ENCODE measurements around the gene SLC22A17.
"Not testable (repeated sequence)": the region's sequence is repeated elsewhere in the genome, so short reads cannot be mapped to it uniquely, and the experiment has no call there.

The SLC22A17 gene

DNA sequence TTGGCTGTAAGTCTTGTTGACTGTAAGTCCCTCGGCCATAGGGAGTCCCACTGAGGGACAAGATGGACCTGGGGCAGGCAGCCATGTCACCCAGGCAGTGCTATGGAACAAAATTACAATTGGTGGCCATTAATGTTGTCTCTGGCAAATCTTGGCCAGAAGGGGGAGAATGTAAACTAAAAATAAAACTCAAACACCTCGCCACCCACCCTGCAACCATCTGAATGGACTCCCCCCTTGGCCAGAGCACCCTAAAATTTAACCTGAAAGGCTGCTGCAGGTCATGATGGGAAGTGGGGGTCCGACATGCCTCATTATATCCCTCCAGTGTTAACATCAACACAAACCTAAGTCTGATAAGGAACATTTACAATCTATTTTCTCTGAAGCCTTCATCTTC lies 8.2 kb downstream of the SLC22A17 start:
- H3K27ac ChIP-seq (ENCODE audit: low read depth, low read length): no peak overlapping the region
- H3K4me1 ChIP-seq (ENCODE audit: control insufficient read depth in 1 of 2, insufficient read depth in 2 of 2, low read length in 2 of 2): no peaks in the 10 kb centered on the region
- no peak overlapping the region for H3K9ac ChIP-seq (ENCODE audit: low read depth in 1 of 2, low read length in 2 of 2)
- no peak overlapping the region for H3K4me3 ChIP-seq (ENCODE audit: low read depth in 1 of 2, low read length in 2 of 2)
- no peaks in the 10 kb centered on the region for H3K36me3 ChIP-seq (ENCODE audit: control insufficient read depth in 1 of 2, insufficient read depth in 2 of 2, low read length in 2 of 2)
- H3K27me3 ChIP-seq (ENCODE audit: control insufficient read depth in 1 of 2, insufficient read depth in 2 of 2, low read length in 2 of 2): no peaks in the 10 kb centered on the region
- H3K9me3 ChIP-seq (ENCODE audit: control insufficient read depth in 1 of 2, low read length in 2 of 2): no peaks in the 10 kb centered on the region

DNA sequence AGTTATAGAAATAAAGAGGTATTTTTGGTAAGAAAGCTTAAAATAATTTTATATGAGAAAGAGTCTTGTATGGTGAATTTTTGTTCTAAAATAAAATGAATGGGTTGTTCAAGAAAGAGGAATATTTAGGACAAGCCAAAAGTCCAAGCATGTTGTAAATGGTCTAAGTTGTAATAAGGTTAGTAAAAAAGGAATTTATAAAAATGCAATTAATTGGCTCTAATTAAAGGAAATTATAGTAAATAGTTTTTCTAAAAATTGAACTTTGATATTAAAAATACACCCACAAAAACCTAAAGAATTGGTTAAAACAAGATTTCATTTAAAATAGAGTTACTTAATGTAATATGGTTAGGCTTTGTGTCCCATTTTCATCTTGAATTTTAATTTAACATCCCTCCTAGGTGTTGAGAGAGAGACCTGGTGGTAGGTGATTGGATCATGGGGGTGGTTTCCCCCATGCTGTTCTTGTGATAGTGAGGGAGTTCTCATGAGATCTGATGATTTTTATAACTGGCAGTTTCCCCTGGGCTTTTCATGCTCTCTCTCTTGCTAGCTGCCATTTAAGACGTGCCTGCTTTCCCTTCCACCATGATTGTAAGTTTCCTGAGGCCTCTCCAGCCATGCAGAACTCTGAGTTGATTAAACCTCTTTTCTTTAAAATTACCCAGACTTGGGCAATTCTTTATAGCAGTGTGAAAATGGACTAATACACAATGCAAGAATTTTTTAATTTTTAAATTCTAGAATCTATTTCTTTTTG lies 13.0 kb downstream of the SLC22A17 start:
- Histone ChIP-seq H3K27me3 (ENCODE audit: control insufficient read depth in 1 of 2, insufficient read depth in 2 of 2, low read length in 2 of 2) (no peaks in the 10 kb centered on the region), H3K9ac (ENCODE audit: low read depth in 1 of 2, low read length in 2 of 2) (no peak overlapping the region), H3K36me3 (ENCODE audit: control insufficient read depth in 1 of 2, insufficient read depth in 2 of 2, low read length in 2 of 2) (no peaks in the 10 kb centered on the region), H3K4me3 (ENCODE audit: low read depth in 1 of 2, low read length in 2 of 2) (no peak overlapping the region), H3K4me1 (ENCODE audit: control insufficient read depth in 1 of 2, insufficient read depth in 2 of 2, low read length in 2 of 2) (no peaks in the 10 kb centered on the region), H3K27ac (ENCODE audit: low read depth, low read length) (no peak overlapping the region), H3K9me3 (ENCODE audit: control insufficient read depth in 1 of 2, low read length in 2 of 2) (no peaks in the 10 kb centered on the region)

DNA sequence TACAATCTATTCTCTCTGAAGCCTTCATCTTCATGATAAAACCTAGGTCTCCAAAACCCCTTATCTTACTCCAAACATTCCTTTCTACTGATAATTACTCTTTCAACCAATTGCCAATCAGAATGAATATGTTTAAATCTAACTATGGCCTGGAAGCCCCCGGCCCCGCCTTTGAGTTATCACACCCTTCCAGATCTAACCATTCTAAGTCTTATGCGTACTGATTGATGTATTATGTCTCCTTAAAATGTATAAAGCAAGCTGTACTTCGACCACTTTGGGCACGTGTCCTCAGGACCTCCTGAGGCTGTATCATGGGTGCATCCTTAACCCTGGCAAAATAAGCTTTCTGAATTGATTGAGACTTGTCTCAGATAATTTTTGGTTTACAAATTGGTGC lies 17.1 kb downstream of the SLC22A17 start:
- Histone ChIP-seq H3K4me1 (ENCODE audit: control insufficient read depth in 1 of 2, insufficient read depth in 2 of 2, low read length in 2 of 2) (no peaks in the 10 kb centered on the region), H3K27ac (ENCODE audit: low read depth, low read length) (no peak overlapping the region), H3K27me3 (ENCODE audit: control insufficient read depth in 1 of 2, insufficient read depth in 2 of 2, low read length in 2 of 2) (no peaks in the 10 kb centered on the region), H3K4me3 (ENCODE audit: low read depth in 1 of 2, low read length in 2 of 2) (no peak overlapping the region), H3K9me3 (ENCODE audit: control insufficient read depth in 1 of 2, low read length in 2 of 2) (no peaks in the 10 kb centered on the region), H3K9ac (ENCODE audit: low read depth in 1 of 2, low read length in 2 of 2) (no peak overlapping the region), H3K36me3 (ENCODE audit: control insufficient read depth in 1 of 2, insufficient read depth in 2 of 2, low read length in 2 of 2) (no peaks in the 10 kb centered on the region)

DNA sequence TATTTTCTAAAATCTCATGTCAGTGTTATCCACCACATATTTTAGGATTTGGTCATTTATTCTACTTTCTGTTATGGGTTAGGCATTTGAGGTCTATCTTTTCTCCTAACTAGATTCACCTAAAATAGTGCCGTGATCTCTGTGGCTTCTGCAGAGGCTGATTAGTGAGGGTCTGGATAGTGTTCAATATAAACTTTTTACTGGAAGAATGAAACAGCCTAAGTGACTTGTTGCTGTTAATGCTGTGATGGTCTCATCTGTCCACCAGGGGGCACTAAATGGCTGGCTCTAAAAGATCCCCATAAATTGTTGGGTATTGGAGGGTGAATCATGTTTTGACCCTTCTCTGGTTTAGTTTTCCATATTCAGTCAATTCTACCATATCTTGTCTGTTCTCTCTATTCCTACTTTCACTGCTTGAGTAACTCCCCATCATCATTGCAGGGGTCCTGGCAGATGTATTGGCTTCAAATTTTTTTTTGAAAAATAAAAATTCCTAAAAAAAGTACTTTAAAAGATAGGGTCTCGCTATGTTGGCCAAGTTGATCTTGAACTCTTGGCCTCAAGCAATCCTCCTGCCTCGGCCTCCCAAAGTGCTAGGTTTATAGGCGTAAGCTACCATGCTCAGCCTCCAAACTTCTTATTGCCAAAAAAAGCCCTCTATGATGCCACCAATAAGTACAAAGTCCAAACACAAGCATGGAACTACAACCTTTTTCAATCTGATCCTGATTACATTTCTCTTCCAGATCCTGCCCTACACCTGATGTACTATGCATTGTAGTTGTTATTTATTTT lies 24.5 kb downstream of the SLC22A17 start:
- Histone ChIP-seq H3K27ac (ENCODE audit: low read depth, low read length) (no peak overlapping the region), H3K36me3 (ENCODE audit: control insufficient read depth in 1 of 2, insufficient read depth in 2 of 2, low read length in 2 of 2) (peaks cover 18 to 25% of the 10 kb centered on the region in 2 donors), H3K9ac (ENCODE audit: low read depth in 1 of 2, low read length in 2 of 2) (no peak overlapping the region), H3K4me3 (ENCODE audit: low read depth in 1 of 2, low read length in 2 of 2) (no peak overlapping the region), H3K4me1 (ENCODE audit: control insufficient read depth in 1 of 2, insufficient read depth in 2 of 2, low read length in 2 of 2) (peaks cover under 1 to 4% of the 10 kb centered on the region in 2 donors), H3K9me3 (ENCODE audit: control insufficient read depth in 1 of 2, low read length in 2 of 2) (no peaks in the 10 kb centered on the region), H3K27me3 (ENCODE audit: control insufficient read depth in 1 of 2, insufficient read depth in 2 of 2, low read length in 2 of 2) (no peaks in the 10 kb centered on the region)

DNA sequence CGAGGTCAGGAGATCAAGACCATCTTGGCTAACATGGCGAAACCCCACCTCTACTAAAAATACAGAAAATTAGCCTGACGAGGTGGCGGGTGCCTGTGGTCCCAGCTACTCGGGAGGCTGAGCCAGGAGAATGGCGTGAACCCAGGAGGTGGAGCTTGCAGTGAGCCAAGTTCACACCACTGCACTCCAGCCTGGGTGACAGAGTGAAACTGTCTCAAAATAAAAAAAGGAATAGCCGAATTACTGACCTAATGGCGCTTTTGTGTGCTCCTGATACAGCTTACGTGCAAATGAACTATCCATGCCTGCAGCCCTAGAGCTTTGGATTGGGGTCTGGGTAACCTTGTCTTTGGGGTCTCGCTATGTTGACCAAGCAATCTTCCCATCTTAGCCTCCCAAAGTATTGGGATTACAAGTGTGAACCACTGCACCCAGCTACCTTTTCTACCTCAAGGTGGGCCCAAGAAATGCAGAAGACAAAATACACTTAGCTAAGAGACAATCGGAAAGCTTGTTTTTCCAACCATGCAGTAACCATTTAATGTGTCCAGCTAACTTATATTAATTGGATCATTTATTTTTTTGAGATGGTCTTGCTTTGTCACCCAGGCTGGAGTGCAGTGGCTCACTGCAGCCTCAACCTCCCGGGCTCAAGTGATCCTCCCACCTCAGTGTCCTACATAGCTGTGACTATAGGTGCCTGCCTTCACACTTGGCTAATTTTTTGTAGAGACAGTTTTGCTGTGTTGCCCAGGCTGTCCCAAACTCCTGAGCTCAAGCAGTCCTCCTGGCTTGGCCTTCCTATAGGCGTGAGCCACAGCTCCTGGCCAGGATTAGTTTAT lies 26.0 kb downstream of the SLC22A17 start:
- Histone ChIP-seq H3K4me3 (ENCODE audit: low read depth in 1 of 2, low read length in 2 of 2) (no peak overlapping the region), H3K4me1 (ENCODE audit: control insufficient read depth in 1 of 2, insufficient read depth in 2 of 2, low read length in 2 of 2) (peaks cover 10 to 15% of the 10 kb centered on the region in 2 donors), H3K36me3 (ENCODE audit: control insufficient read depth in 1 of 2, insufficient read depth in 2 of 2, low read length in 2 of 2) (peaks cover 21 to 26% of the 10 kb centered on the region in 2 donors), H3K27ac (ENCODE audit: low read depth, low read length) (no peak overlapping the region), H3K9me3 (ENCODE audit: control insufficient read depth in 1 of 2, low read length in 2 of 2) (no peaks in the 10 kb centered on the region), H3K9ac (ENCODE audit: low read depth in 1 of 2, low read length in 2 of 2) (no peak overlapping the region), H3K27me3 (ENCODE audit: control insufficient read depth in 1 of 2, insufficient read depth in 2 of 2, low read length in 2 of 2) (no peaks in the 10 kb centered on the region)

DNA sequence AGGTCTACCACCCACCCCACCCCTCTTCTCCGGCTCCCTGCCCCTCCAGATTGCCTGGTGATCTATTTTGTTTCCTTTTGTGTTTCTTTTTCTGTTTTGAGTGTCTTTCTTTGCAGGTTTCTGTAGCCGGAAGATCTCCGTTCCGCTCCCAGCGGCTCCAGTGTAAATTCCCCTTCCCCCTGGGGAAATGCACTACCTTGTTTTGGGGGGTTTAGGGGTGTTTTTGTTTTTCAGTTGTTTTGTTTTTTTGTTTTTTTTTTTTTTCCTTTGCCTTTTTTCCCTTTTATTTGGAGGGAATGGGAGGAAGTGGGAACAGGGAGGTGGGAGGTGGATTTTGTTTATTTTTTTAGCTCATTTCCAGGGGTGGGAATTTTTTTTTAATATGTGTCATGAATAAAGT lies 26.9 kb downstream of the SLC22A17 start:
- H3K9ac ChIP-seq (ENCODE audit: low read depth in 1 of 2, low read length in 2 of 2); H3K27ac ChIP-seq (ENCODE audit: low read depth, low read length); H3K4me3 ChIP-seq (ENCODE audit: low read depth in 1 of 2, low read length in 2 of 2); H3K27me3 ChIP-seq (ENCODE audit: control insufficient read depth in 1 of 2, insufficient read depth in 2 of 2, low read length in 2 of 2); H3K9me3 ChIP-seq (ENCODE audit: control insufficient read depth in 1 of 2, low read length in 2 of 2): not testable (repeated sequence)
- Histone ChIP-seq H3K4me1 (ENCODE audit: control insufficient read depth in 1 of 2, insufficient read depth in 2 of 2, low read length in 2 of 2) (peaks cover 10 to 15% of the 10 kb centered on the region in 2 donors), H3K36me3 (ENCODE audit: control insufficient read depth in 1 of 2, insufficient read depth in 2 of 2, low read length in 2 of 2) (peaks cover 21 to 26% of the 10 kb centered on the region in 2 donors)

DNA sequence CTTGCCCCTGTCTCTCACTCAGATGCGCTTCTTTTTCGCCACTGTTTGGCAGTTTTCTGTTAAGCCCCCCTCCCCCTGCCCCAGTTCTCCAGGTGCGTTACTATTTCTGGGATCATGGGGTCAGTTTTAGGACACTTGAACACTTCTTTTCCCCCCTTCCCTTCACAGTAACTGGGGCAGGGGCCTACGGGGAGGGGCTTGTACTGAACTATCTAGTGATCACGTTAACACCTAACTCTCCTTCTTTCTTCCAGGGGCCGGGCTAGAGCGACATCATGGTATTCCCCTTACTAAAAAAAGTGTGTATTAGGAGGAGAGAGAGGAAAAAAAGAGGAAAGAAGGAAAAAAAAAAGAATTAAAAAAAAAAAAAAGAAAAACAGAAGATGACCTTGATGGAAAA lies 27.7 kb downstream of the SLC22A17 start:
- no peaks in the 10 kb centered on the region for H3K9me3 ChIP-seq (ENCODE audit: control insufficient read depth in 1 of 2, low read length in 2 of 2)
- H3K27me3 ChIP-seq (ENCODE audit: control insufficient read depth in 1 of 2, insufficient read depth in 2 of 2, low read length in 2 of 2): no peaks in the 10 kb centered on the region
- peaks cover 10 to 21% of the 10 kb centered on the region in 2 donors for H3K4me1 ChIP-seq (ENCODE audit: control insufficient read depth in 1 of 2, insufficient read depth in 2 of 2, low read length in 2 of 2)
- no peak overlapping the region for H3K4me3 ChIP-seq (ENCODE audit: low read depth in 1 of 2, low read length in 2 of 2)
- H3K27ac ChIP-seq (ENCODE audit: low read depth, low read length): no peak overlapping the region
- peaks cover 21 to 26% of the 10 kb centered on the region in 2 donors for H3K36me3 ChIP-seq (ENCODE audit: control insufficient read depth in 1 of 2, insufficient read depth in 2 of 2, low read length in 2 of 2)
- no peak overlapping the region for H3K9ac ChIP-seq (ENCODE audit: low read depth in 1 of 2, low read length in 2 of 2)

DNA sequence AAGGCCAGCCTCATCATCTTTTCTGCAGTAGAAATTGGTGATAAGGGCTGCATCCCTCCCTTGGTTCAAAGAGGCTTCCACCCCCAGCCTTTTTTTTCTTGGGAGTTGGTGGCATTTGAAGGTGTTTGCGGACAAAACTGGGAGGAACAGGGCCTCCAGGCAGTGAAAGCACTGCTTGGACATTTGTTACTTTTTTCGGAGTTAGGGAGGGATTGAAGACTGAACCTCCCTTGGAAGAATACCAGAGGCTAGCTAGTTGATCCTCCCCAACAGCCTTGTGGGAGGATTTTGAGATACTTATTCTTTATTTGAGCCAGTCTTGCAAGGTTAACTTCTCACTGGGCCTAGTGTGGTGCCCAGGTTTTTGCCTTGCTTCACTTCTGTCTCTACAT lies 28.2 kb downstream of the SLC22A17 start:
- H3K4me1 ChIP-seq (ENCODE audit: control insufficient read depth in 1 of 2, insufficient read depth in 2 of 2, low read length in 2 of 2): peaks cover 10 to 23% of the 10 kb centered on the region in 2 donors
- H3K27ac ChIP-seq (ENCODE audit: low read depth, low read length): no peak overlapping the region
- no peak overlapping the region for H3K9ac ChIP-seq (ENCODE audit: low read depth in 1 of 2, low read length in 2 of 2)
- no peaks in the 10 kb centered on the region for H3K9me3 ChIP-seq (ENCODE audit: control insufficient read depth in 1 of 2, low read length in 2 of 2)
- H3K36me3 ChIP-seq (ENCODE audit: control insufficient read depth in 1 of 2, insufficient read depth in 2 of 2, low read length in 2 of 2): peaks cover 21 to 26% of the 10 kb centered on the region in 2 donors
- H3K4me3 ChIP-seq (ENCODE audit: low read depth in 1 of 2, low read length in 2 of 2): no peak overlapping the region
- H3K27me3 ChIP-seq (ENCODE audit: control insufficient read depth in 1 of 2, insufficient read depth in 2 of 2, low read length in 2 of 2): no peaks in the 10 kb centered on the region

DNA sequence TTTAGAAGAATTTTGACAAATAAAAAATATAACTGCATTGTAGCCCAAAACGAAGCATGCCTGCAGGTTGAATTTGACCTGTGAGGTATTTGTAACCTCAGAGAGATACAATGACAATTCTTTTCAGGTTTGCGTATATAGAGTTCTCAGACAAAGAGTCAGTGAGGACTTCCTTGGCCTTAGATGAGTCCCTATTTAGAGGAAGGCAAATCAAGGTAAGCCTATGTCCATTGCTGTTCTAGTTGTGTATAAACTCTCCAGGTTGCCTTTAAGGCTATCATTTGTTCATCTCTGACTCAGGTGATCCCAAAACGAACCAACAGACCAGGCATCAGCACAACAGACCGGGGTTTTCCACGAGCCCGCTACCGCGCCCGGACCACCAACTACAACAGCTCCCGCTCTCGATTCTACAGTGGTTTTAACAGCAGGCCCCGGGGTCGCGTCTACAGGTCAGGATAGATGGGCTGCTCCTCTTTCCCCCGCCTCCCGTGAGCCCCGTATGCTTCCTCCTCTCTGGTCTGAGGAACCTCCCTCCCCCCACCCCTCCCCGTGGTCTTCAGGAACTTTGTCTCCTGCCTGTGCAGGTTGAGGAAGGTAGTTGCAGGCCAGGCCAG lies 28.7 kb downstream of the SLC22A17 start:
- H3K4me1 ChIP-seq (ENCODE audit: control insufficient read depth in 1 of 2, insufficient read depth in 2 of 2, low read length in 2 of 2): peaks cover 10 to 23% of the 10 kb centered on the region in 2 donors
- no peak overlapping the region for H3K9ac ChIP-seq (ENCODE audit: low read depth in 1 of 2, low read length in 2 of 2)
- H3K9me3 ChIP-seq (ENCODE audit: control insufficient read depth in 1 of 2, low read length in 2 of 2): no peaks in the 10 kb centered on the region
- H3K4me3 ChIP-seq (ENCODE audit: low read depth in 1 of 2, low read length in 2 of 2): no peak overlapping the region
- peaks cover 21 to 26% of the 10 kb centered on the region in 2 donors for H3K36me3 ChIP-seq (ENCODE audit: control insufficient read depth in 1 of 2, insufficient read depth in 2 of 2, low read length in 2 of 2)
- H3K27ac ChIP-seq (ENCODE audit: low read depth, low read length): no peak overlapping the region
- H3K27me3 ChIP-seq (ENCODE audit: control insufficient read depth in 1 of 2, insufficient read depth in 2 of 2, low read length in 2 of 2): no peaks in the 10 kb centered on the region

All from duodenal mucosa (tissue), 2 donors.